HK-2 (cell line): ENCODE data around the gene SHLD1.
"Not testable (repeated sequence)": the region's sequence is repeated elsewhere in the genome, so short reads cannot be mapped to it uniquely, and the experiment has no call there.

Experiments used
- DNase-seq: peaks from one replicate; pipeline ENCODE4 v3.0.0-alpha.2; 2018; ENCODE audit not compliant: unreplicated experiment

SHLD1 gene

GRCh38 chr20:5749952-5750779, at the start of gene SHLD1:
Gene SHLD1 (plus strand): TSS chr20:5750401. CDS start chr20:5772866, 22,465 bp downstream.
- DNase-seq: peak; percentile 87

- not testable (repeated sequence) for DNase-seq
Measured at GRCh38 chr20:5702339-5702738, 47.9 kb upstream of the SHLD1 start.

GRCh38 chr20:5703681-5704101, 46.5 kb upstream of the SHLD1 start:
- DNase-seq: no peak

- no peak for DNase-seq
Measured at GRCh38 chr20:5705827-5706226, 44.4 kb upstream of the SHLD1 start.

- DNase-seq: no peak
Measured at GRCh38 chr20:5706797-5707196, 43.4 kb upstream of the SHLD1 start.

GRCh38 chr20:5710551-5710950, 39.6 kb upstream of the SHLD1 start:
- no peak for DNase-seq

- DNase-seq: no peak
Measured at GRCh38 chr20:5714261-5715041, 35.8 kb upstream of the SHLD1 start.

- no peak for DNase-seq
Measured at GRCh38 chr20:5715071-5715841, 34.9 kb upstream of the SHLD1 start.

GRCh38 chr20:5716953-5717352, 33.2 kb upstream of the SHLD1 start:
- no peak for DNase-seq

GRCh38 chr20:5718896-5719595, 31.2 kb upstream of the SHLD1 start:
- DNase-seq: no peak

- DNase-seq: peak; percentile 15
Measured at GRCh38 chr20:5719861-5720403, 30.3 kb upstream of the SHLD1 start.

- DNase-seq: no peak
Measured at GRCh38 chr20:5720696-5721095, 29.5 kb upstream of the SHLD1 start.

GRCh38 chr20:5721356-5721755, 28.8 kb upstream of the SHLD1 start:
- not testable (repeated sequence) for DNase-seq

- no peak for DNase-seq
Measured at GRCh38 chr20:5722927-5723326, 27.3 kb upstream of the SHLD1 start.

- not testable (repeated sequence) for DNase-seq
Measured at GRCh38 chr20:5725183-5725463, 25.1 kb upstream of the SHLD1 start.

- no peak for DNase-seq
Measured at GRCh38 chr20:5727018-5727515, 23.1 kb upstream of the SHLD1 start.

GRCh38 chr20:5729348-5729747, 20.9 kb upstream of the SHLD1 start:
- DNase-seq: no peak

- DNase-seq: no peak
Measured at GRCh38 chr20:5730131-5730530, 20.1 kb upstream of the SHLD1 start.

GRCh38 chr20:5731753-5732366, 18.3 kb upstream of the SHLD1 start:
- no peak for DNase-seq

GRCh38 chr20:5734602-5735001, 15.6 kb upstream of the SHLD1 start:
- no peak for DNase-seq
